ENCODE results near the gene PBRM1.

The PBRM1 gene

DNA sequence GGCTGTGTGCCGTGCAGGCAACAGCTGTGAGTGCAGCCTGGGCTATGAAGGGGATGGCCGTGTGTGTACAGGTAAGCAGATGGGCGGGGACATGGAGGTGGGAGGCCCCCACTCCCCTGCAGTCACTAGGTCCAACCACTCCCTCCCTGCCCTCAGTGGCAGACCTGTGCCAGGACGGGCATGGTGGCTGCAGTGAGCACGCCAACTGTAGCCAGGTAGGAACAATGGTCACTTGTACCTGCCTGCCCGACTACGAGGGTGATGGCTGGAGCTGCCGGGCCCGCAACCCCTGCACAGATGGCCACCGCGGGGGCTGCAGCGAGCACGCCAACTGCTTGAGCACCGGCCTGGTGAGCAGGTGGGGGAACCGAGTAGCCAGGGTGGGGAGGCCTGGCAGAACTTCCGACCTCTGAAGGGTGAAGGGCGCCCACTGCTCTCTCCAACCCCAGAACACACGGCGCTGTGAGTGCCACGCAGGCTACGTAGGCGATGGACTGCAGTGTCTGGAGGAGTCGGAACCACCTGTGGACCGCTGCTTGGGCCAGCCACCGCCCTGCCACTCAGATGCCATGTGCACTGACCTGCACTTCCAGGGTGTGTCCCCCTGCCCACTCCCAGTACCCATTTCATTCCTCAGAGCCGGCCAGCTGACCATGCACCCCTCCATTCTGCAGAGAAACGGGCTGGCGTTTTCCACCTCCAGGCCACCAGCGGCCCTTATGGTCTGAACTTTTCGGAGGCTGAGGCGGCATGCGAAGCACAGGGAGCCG, 163.6 kb downstream of the PBRM1 start:
- DNase-seq: no peak

DNA sequence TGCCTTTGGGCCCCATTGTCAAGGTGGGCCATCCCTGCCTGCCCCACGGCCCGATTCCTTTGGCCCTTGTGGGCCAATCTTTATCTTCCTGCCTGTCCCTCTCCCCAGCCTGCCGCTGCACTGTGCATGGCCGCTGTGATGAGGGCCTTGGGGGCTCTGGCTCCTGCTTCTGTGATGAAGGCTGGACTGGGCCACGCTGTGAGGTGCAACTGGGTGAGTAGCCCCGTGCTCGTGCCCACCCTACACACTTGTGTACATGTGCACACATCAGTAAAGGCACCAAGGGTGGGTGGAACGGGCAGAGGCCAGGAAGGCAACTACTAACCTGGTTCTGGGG, 164.3 kb downstream of the PBRM1 start:
- no peak for DNase-seq

DNA sequence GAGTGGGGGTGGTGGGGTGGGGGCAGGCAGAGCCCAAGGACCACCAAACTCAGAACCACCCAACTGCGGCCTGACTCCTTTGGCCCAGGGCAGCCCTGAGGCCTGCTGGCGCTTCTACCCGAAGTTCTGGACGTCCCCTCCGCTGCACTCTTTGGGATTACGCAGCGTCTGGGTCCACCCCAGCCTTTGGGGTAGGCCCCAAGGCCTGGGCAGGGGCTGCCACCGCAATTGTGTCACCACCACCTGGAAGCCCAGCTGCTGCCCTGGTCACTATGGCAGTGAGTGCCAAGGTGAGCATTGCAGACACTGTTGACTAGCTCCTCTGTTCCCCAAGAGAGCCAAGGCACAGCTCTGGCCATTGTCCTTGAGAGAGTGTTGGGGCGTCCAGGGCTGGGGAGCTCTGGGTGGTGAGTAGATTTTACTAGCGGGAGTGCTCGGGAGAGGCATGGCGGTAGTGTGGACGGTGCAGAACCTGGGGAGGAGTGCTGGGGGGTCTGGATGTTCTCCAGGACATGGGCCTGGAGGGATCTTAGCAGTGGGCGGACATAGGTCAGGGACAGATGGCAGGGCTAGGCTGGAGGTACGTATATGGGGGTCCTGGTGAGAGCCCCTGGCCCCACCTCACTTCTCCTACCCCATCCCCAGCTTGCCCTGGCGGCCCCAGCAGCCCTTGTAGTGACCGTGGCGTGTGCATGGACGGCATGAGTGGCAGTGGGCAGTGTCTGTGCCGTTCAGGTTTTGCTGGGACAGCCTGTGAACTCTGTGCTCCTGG, 164.8 kb downstream of the PBRM1 start:
- DNase-seq: no peak

DNA sequence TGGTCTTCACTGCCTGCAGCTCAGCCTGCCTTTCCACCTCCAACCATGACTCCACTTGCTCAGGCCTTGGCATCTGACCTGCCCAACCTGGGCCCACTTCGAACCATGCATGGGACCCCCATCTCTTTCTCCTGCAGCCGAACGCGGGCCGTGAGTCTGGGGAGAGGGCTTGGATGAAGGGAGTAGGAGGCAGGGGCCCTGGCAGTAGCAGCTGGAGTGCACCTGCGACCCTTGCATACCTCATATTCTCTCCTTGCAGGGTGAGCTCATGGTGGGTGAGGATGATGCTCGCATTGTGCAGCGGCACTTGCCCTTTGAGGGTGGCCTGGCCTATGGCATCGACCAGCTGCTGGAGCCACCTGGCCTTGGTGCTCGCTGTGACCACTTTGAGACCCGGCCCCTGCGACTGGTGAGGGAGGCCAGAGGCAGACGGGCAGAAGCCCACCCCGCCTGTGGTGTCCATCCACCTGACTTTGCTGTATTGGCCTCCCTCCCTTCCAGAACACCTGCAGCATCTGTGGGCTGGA, 165.5 kb downstream of the PBRM1 start:
- DNase-seq: no peak

DNA sequence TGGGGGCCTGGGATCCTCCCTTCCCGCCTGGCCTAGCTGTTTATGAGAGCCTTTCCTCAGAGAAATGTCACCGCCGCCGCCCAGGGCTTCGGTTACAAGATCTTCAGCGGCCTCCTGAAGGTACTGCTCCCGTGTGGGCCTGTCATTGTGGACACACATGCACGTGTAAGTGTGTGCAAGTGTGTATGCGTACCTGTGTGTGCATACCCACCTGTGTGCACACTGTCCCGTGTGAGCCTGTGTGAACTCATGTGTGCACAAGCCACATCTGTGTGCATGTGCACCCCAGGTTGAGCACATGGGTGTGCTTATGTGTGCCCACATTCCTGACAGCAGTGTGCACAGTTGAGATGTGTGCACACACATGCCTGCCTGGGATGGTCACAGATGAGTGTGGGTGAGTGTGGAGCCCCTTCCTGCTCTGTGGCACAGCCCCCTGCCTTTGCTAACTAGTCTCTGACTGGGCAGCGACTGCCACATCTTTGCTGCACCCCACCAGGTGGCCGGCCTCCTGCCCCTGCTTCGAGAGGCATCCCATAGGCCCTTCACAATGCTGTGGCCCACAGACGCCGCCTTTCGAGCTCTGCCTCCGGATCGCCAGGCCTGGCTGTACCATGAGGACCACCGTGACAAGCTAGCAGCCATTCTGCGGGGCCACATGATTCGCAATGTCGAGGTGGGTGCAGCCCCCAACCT, 166.1 kb downstream of the PBRM1 start:
- no peak for DNase-seq

DNA sequence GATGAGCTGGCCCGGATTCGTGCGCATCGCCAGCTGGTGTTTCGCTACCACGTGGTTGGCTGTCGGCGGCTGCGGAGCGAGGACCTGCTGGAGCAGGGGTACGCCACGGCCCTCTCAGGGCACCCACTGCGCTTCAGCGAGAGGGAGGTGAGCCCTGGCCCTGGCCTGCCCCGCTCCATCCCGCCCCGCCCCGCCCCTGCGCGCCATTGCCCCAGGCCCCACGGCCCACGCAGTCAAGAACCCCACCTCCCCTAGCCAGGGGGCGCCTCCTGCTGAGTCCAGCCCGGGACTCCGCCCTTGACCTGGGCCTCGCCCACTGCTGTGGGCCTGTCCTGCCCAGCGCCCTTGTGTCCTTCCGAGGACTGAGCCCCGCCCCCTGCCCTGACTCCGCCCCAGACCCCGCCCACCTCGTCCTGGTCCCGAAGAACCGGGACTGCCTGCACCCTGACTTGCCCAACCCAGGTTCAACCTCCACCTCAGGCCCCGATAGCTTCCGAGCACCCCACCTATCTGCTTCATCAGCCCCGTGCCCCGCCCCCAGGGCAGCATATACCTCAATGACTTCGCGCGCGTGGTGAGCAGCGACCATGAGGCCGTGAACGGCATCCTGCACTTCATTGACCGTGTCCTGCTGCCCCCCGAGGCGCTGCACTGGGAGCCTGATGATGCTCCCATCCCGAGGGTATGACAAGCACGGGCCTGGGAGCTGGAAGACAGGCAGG, 166.8 kb downstream of the PBRM1 start:
- DNase-seq: no peak

DNA sequence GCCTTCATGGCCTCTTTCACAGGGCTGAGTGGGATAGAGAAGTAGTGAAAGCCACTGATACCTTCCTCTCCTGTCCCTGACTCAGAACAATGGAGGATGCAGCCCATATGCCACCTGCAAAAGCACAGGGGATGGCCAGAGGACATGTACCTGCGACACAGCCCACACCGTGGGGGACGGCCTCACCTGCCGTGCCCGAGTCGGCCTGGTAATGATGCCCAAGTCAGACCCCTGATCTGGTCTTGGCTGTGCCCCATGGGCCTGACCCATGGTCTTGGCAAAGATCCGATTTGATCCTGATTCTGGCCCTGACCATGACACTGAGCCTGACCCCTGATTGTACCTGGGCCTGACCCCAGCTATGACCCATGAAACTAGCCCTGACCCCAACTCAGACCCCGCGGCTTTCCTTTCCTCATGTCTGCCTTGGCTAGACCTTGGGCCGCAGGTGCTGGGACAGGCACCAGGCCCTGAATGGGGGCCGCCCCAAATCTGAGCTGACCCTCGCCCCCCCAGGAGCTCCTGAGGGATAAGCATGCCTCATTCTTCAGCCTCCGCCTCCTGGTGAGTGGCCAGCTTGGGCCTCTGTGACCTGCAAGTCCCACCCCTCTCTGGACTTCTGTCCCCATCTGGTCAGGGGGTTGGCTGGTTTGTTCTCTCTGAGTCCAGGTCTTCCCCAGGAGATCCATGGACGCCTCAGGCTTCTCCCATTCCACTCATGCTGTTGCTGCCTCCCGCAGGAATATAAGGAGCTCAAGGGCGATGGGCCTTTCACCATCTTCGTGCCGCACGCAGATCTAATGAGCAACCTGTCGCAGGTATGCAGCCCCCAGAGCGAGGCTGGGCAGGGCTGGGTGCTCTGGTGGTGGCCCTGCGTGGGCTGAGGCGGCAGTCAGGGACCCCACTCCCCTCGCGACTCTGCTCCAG, 167.7 kb downstream of the PBRM1 start:
- DNase-seq: no peak

DNA sequence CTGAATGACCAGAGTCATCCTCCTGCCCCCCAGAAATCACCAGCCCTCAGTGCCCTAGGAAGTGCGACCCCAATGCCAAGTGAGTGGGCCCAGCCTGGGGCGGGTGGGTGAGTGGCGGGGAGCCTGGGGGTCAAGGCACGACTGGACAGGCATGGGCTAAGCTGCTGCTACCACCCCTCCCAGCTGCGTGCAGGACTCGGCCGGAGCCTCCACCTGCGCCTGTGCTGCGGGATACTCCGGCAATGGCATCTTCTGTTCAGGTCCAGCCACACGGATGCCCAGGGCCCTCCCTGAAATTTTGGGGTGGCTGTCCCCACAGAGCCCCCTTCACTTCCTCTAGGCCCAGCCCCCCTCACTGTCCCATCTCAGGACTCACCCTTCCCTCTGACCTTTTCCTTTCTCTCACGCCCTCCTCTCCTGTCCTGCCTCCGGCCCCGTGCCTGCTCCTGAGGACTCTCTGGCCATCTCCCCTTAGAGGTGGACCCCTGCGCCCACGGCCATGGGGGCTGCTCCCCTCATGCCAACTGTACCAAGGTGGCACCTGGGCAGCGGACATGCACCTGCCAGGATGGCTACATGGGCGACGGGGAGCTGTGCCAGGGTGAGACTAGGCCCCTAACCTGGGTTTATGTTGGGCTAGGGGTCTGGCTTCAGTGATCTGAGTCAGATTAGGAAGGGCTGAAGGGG, 169.1 kb downstream of the PBRM1 start:
- DNase-seq: no peak

DNA sequence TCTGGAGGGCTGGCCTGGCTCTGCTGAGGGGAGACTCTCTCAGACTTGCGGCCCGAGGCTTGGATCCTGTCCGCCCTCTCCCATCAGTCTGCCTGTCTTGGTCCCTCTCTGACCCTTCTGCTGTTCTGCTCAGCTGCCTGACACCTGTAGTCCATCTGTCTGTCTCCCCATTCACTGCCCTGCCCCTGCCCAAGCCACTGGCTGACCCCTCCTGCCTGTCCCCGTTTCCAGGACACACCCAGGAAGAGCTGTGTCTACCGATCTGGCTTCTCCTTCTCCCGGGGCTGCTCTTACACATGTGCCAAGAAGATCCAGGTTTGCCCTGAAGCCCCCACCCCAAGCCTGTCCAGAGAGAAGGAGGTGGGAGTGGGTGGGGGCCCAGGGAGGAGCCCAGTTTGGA, 170.5 kb downstream of the PBRM1 start:
- DNase-seq: no peak

DNA sequence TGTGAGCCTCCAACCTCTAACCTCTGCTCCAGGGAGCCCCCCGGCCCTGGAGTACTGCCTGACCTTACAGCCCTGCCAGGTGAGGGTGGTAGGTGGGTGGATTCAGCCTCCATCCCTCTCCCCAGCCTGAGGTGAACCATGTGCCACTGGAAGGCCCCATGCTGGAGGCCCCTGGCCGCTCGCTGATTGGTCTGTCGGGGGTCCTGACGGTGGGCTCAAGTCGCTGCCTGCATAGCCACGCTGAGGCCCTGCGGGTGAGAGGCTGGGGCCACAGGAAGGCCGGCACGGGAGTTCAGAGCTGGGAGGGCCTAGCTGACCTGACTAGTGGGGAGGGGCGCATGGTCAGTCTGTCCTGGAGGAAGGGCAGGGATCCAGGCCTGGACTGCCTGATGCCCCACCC, 171.1 kb downstream of the PBRM1 start:
- no peak for DNase-seq

DNA sequence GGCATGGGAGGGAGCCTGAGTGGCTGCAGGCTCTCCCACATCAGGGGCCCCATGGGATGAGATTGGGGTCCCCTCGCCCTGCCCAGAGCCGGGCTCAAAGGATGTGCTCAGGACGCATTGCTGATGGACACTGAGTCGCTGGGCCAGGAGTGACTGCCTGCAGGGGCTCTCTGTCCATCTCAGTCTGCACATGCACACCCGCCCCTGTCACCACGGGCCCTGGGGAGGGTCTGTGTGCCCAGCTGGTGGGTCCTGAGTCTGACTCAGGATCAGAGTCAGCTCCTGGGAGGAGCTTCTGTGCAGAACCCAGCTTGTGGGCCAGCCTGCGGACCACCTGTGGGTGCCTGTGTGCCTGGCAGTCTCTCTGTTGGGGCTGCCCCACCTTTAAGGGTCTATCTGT, 172.4 kb downstream of the PBRM1 start:
- DNase-seq: no peak

DNA sequence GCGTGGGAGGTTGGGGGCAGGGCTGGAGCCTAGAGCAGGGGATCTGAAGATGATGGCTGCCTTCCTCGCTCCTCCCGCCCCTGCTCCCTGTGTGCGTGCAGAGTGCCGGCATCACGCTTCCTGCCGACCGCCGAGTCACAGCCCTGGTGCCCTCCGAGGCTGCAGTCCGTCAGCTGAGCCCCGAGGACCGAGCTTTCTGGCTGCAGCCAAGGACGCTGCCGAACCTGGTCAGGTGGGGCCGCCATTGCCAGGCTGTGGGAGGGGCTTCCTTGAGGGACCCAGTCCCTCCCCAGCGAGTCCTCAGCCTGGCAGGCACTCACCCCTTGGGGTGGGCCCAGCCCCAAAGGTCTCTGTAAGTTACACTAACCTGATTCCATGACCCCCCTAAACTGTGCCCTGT, 173.0 kb downstream of the PBRM1 start:
- no peak for DNase-seq

DNA sequence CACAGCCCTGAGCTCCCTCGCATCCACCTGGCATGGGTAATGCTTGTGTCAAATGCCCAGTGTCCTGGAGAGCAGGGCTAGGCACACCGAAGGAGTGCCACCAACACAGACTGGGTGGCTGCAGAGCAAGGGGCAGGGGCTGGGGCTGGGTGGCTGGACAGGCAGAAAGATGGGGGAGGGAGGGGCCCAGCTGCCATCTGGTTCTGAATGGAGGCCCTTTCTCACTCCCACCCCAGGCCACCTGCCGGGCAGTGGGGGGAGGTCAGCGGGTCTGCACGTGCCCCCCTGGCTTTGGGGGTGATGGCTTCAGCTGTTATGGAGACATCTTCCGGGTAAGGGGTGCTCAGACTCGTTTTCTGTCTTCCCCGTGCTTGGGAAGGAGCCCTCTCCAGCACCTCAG, 173.6 kb downstream of the PBRM1 start:
- DNase-seq: no peak

DNA sequence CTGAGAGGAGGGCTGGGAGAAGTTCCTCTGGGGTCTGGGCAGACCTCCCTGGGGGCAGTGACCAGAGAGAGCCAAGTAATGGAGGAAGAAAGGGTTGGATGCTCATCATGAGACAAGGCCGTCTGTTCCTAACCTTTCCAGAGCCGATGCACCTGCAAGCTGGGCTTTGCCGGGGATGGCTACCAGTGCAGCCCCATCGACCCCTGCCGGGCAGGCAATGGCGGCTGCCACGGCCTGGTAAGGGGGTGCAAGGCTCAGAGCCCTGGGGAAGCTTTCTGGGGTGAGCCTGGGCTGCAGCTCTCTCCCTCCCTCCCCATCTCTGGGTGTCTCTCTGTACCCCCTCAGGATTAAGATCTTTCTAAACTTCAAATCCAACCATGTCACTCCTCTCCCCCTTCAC, 174.2 kb downstream of the PBRM1 start:
- DNase-seq: no peak

DNA sequence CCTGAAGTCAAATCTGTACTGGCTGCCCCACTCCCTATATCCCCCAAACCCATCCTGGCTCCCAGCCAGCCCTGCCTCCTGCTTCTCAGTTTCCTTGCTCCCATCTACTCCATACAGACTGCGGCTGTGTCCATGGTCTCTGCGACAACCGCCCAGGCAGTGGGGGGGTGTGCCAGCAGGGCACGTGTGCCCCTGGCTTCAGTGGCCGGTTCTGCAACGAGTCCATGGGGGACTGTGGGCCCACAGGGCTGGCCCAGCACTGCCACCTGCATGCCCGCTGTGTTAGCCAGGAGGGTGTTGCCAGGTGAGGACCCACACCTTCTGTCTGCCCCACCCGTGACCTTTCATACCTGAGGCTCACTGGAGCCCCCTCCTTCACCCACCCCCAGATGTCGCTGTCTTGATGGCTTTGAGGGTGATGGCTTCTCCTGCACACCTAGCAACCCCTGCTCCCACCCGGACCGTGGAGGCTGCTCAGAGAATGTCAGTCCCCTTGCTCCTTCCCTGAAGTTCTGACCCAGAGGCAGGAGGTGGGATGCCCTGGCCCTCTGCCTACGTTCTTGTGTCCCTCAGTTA, 175.9 kb downstream of the PBRM1 start:
- no peak for DNase-seq

DNA sequence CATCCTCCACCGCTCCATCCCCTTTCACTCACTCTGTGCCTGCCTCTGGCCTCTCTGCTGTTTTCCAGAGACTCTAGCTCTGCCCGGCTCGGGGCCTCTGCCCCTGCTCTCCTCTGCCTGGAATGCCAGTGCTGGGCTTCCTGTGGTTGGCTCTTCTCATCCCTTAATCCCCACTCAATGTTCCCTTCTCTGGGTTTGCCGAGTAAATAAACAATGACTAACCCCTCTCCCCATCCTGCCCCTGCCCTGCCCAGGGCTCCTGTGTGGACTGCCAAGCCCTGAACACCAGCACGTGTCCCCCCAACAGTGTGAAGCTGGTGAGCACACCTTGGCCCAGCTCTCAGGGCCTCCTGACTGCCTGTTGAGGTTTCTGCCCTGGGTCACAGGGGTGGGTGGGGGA, 178.4 kb downstream of the PBRM1 start:
- DNase-seq: peak; percentile 78

DNA sequence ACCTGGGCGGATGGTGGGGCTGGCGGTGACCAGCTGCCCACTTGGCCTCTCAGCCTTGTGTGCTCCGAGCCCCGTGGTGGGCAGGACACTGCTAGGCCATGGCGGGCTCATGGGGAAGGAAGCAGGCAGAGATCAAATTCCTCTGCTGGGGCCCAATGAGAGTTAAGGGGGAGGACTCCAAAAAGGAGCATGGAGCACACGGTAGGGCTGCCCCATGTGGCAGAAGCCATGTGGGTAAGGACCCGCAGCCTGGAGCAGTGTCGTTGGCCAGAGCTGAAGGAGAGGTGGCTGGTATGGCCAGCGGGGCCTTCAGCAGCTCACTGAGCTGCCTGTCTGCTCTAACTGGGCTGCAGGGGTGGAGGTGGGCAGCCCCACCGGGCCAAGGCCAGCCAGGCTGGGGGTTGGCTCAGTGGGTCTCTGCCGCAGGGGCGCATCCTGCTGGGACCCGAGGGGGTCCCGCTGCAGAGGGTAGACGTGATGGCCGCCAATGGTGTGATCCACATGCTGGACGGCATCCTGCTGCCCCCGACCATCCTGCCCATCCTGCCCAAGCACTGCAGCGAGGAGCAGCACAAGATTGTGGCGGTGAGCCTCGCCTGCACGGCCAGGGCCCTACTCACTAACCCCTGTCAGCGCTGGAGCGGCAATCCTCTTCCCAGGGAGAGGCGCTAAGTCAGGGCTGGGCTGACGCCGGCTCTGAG, 179.3 kb downstream of the PBRM1 start:
- no peak for DNase-seq

DNA sequence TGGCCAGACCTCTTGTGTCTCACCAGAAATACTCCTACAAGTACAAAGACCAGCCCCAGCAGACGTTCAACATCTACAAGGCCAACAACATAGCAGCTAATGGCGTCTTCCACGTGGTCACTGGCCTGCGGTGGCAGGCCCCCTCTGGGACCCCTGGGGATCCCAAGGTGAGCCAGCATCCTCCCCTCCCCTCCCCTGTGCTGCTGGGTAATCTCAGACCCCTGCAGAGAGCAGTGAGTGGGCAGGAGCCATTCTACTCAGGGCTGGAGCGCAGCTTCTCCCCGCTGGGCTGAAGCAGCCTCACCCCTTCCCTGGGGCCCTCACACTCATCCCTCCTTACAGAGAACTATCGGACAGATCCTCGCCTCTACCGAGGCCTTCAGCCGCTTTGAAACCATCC, 180.7 kb downstream of the PBRM1 start:
- no peak for DNase-seq

DNA sequence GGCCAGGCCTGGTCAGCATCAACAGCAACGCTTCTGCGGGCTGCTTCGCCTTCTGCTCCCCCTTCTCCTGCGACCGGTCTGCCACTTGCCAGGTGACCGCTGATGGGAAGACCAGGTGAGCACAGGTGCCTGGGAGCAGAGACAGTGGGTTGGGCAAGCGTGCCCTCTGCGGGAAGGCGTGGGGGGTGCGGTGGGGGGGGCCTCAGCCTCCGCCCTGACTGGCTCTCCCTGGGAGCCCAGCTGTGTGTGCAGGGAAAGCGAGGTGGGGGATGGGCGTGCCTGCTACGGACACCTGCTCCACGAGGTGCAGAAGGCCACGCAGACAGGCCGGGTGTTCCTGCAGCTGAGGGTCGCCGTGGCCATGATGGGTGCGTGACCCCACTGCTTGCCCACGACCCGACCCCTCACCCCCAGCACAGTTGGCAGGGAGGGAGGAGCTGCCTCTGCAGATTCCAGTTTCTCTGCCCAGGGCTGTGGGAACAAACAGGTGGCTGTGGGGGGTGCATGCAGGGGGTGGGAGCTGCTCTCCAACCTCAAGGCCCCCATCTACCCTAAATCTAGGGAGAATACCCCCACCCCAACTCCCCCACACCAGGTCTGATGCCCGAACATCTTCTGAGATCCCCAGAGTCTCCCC, 181.8 kb downstream of the PBRM1 start:
- DNase-seq: no peak

DNA sequence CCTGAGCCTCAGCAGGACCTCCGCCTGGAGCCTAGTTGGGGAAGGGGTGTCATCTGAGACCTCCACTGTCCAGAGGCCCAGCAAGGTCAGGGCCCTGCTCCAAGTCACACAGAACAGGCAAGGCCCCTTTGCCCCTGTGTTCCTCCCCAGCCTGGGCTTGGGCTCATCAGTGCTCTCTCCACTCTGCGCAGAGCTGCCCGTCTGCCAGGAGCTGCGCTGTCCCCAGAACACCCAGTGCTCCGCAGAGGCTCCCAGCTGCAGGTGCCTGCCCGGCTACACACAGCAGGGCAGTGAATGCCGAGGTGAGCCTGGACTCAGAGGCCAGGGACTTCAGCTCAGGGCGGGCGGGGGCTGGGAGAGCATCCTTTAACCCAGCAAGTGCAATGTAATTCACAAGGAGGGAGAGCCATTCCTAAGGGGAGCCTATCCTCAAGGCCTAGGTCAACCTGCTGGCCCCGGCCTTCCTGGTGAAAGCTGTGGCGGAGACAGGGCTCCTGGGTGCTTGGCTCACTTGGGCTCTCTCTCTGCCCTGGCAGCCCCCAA, 182.8 kb downstream of the PBRM1 start:
- DNase-seq: no peak

Data from HCEC 1CT (cell line).